B cell (primary cell): ENCODE results near the gene MCOLN3. TPM values are rescaled to one million over a fixed set of nuclear protein-coding genes. Genes with fewer than 3 reads are reported as not detected.

Experiments
- ATAC-seq: fragments of 200-7000 bp; cut with Tn5 transposase; one replicate; pipeline ENCODE4 v1.10.0; 2021; ENCODE audit warnings: low read depth, mild to moderate bottlenecking, moderate number of reproducible peaks, moderate library complexity
- CTCF ChIA-PET: fragments of 350-600 bp; sonication (Branson Sonifier 250); formaldehyde crosslinking; loops from one replicate; lab custom pipeline; 2021; ENCODE audit warnings: antibody characterized with exemption, inconsistent platforms; lab: Charles Lee
- POLR2A ChIA-PET: fragments of 350-600 bp; sonication (Branson Sonifier 250); formaldehyde crosslinking; loops from one replicate; lab custom pipeline; 2021; ENCODE audit warnings: antibody characterized with exemption; lab: Charles Lee
- DNase-seq: peaks from one replicate; pipeline ENCODE4 v3.0.0; 2013
- H2AFZ ChIP-seq: 2 replicates; pipeline ENCODE4 v1.6.1; 2012; ENCODE audit warnings: mild to moderate bottlenecking, low read depth, low read length; ENCODE audit not compliant: insufficient read depth, poor library complexity, severe bottlenecking
- H3K27ac ChIP-seq, 2 donors: 1 replicate in 1 of 2; 2 replicates in 1 of 2; pipeline ENCODE4 v1.5.1; 2012 to 2013; ENCODE audit warnings: low read length in 2 of 2, mild to moderate bottlenecking in 2 of 2, moderate library complexity in 1 of 2
- H3K27me3 ChIP-seq, 4 experiments: fragments of 200-600 bp in 1 of 4; sonication (generic) in 1 of 4; replicated peaks in 1 of 4; 1 replicate in 2 of 4; 2 replicates in 2 of 4; pipeline versions ENCODE4 v1.6.1 to v1.7.0; 2013 to 2016; ENCODE audit warnings: low read length in 3 of 4, mild to moderate bottlenecking in 2 of 4, mixed read lengths in 1 of 4, moderate library complexity in 1 of 4; ENCODE audit not compliant: insufficient read depth in 4 of 4, control insufficient read depth in 3 of 4; ENCODE audit errors: control extremely low read depth in 1 of 4
- H3K36me3 ChIP-seq, 2 experiments: replicated peaks in 1 of 2; 1 replicate in 1 of 2; 2 replicates in 1 of 2; pipeline versions ENCODE4 v1.6.1 to v1.7.1; 2013; ENCODE audit warnings: low read length in 1 of 2; ENCODE audit not compliant: insufficient read depth in 2 of 2, control insufficient read depth in 1 of 2; ENCODE audit errors: control extremely low read depth in 1 of 2, extremely low read depth in 1 of 2
- H3K4me1 ChIP-seq, 2 donors: fragments of 200-600 bp in 1 of 2; sonication (generic) in 1 of 2; 1 replicate in 1 of 2; 2 replicates in 1 of 2; pipeline versions ENCODE4 v1.5.1 to v1.6.1; 2013 to 2017; ENCODE audit warnings: low read length in 2 of 2; ENCODE audit not compliant: control insufficient read depth in 2 of 2, insufficient read depth in 2 of 2
- H3K4me2 ChIP-seq: replicated peaks from 2 replicates; pipeline ENCODE3; 2012; ENCODE audit warnings: mild to moderate bottlenecking, low read depth, low read length; ENCODE audit not compliant: poor library complexity, severe bottlenecking
- H3K4me3 ChIP-seq, 5 experiments: fragments of 200-600 bp in 1 of 5; sonication (generic) in 1 of 5; 1 replicate in 3 of 5; 2 replicates in 2 of 5; pipeline versions ENCODE4 v1.5.1 to v1.7.0; 2011 to 2016; ENCODE audit warnings: low read length in 4 of 5, mild to moderate bottlenecking in 4 of 5, low read depth in 2 of 5, control low read depth in 1 of 5, moderate library complexity in 1 of 5; ENCODE audit not compliant: insufficient read depth in 1 of 5; ENCODE audit errors: control extremely low read depth in 1 of 5, extremely low read depth in 1 of 5
- H3K79me2 ChIP-seq: fragments of 200-600 bp; sonication (generic); one replicate; pipeline ENCODE4 v1.6.0; 2016; ENCODE audit warnings: low read length; ENCODE audit not compliant: control insufficient read depth, insufficient read depth
- H3K9ac ChIP-seq: fragments of 200-600 bp; sonication (generic); 2 replicates; pipeline ENCODE4 v1.6.1; 2017; ENCODE audit warnings: mild to moderate bottlenecking, low read length, moderate library complexity
- H3K9me3 ChIP-seq, 3 donors: one replicate each; pipeline versions ENCODE4 v1.6.1 to v1.7.1; 2013; ENCODE audit warnings: low read length in 2 of 3; ENCODE audit not compliant: control insufficient read depth in 2 of 3, insufficient read depth in 1 of 3; ENCODE audit errors: control extremely low read depth in 1 of 3
- H4K20me1 ChIP-seq: 2 replicates; pipeline ENCODE4 v1.6.0; 2012; ENCODE audit warnings: mild to moderate bottlenecking, low read length; ENCODE audit not compliant: insufficient read depth, control insufficient read depth, poor library complexity, severe bottlenecking
- H3K27ac Mint-ChIP-seq: one replicate; pipeline ENCODE4 v1.8.0; 2021; ENCODE audit warnings: mixed read lengths
- H3K27me3 Mint-ChIP-seq: one replicate; pipeline ENCODE4 v1.8.0; 2021; ENCODE audit warnings: mixed read lengths
- H3K4me1 Mint-ChIP-seq: one replicate; pipeline ENCODE4 v1.8.0; 2021; ENCODE audit warnings: mixed read lengths
- H3K4me3 Mint-ChIP-seq: one replicate; pipeline ENCODE4 v1.8.0; 2021; ENCODE audit warnings: mixed read lengths
- H3K9me3 Mint-ChIP-seq: one replicate; pipeline ENCODE4 v1.8.0; 2022; ENCODE audit warnings: mixed read lengths; ENCODE audit not compliant: insufficient read depth
- CTCF ChIP-seq: fragments of 200-600 bp; IDR thresholded peaks from one replicate; pipeline ENCODE4 v1.8.0; 2022; ENCODE audit warnings: antibody characterized with exemption, mild to moderate bottlenecking
- EZH2 ChIP-seq: IDR thresholded peaks from 2 replicates; pipeline ENCODE4 v1.6.1; 2012; ENCODE audit warnings: borderline replicate concordance, low read depth, mild to moderate bottlenecking, moderate library complexity, low read length; ENCODE audit not compliant: insufficient read depth, poor library complexity, severe bottlenecking
- WGBS: methylation state at CpG from one replicate; pipeline ENCODE4 v1.1.5; 2013; ENCODE audit warnings: missing lambda C conversion rate; ENCODE audit not compliant: insufficient coverage; 5-methylcytosine and 5-hydroxymethylcytosine counted together
- intact Hi-C: fragments of 100-400 bp; cut with micrococcal nuclease; formaldehyde crosslinking; loops from one replicate; pipeline ENCODE4 v1.10.0; 2022
- polyA plus RNA-seq: library from polyadenylated mRNA; depleted of rRNA; stranded (reverse); fragments of >200 nt; gene quantifications from 2 replicates; pipeline ENCODE4 v1.2.3, GENCODE V29; 2012
- total RNA-seq, 2 donors: library from RNA; stranded (reverse); fragments of 120-200 nt in 1 of 2; gene quantifications; 1 replicate in 1 of 2; 2 replicates in 1 of 2; pipeline versions ENCODE4 v1.2.3 to v1.2.4, GENCODE V29; 2013 to 2022

Gene MCOLN3
- total and polyA plus RNA-seq, 2 donors (not counting 1 experiment from before 2014, with no cell fraction given), result 0.10 TPM; not detected in 1

- under 1% methylated on average over 87 of the region's 87 CpGs for WGBS
- peak within 1 kb of the TSS; percentile 82 for H3K27ac Mint-ChIP-seq
- Histone ChIP-seq H3K79me2 (peaks cover 2% of the 10 kb centered on the region), H3K4me3 (peak within 1 kb of the TSS; percentile 41 to 78 (median 63)), H3K27ac (peak within 1 kb of the TSS; percentile 50 to 59), H3K36me3 (no peaks in the 10 kb centered on the region), H4K20me1 (no peaks in the 10 kb centered on the region), H3K9me3 (peaks cover 0 to 1% (median 0%) of the 10 kb centered on the region in 3 donors), H3K9ac (peak within 1 kb of the TSS; percentile 75), H3K4me1 (peaks cover 47 to 50% of the 10 kb centered on the region in 2 donors), H3K27me3 (peaks cover 0 to 10% (median 2%) of the 10 kb centered on the region in 4 experiments), H3K4me2 (peak within 1 kb of the TSS; percentile 83), H2AFZ (peak within 1 kb of the TSS; percentile 69)
- intact Hi-C loops, result loop anchor here (1.0 to 10.0 kb wide), 7 partner anchors 50 to 1618 kb away; partner anchors contain the start of genes MCOLN3, RPF1, SSX2IP and SYDE2
- ChIA-PET CTCF (interaction anchor here (1.3 to 4.0 kb wide), 4 partner anchors 25 to 279 kb away, joined by 3 to 53 read pairs (median 6); no protein-coding TSS in a partner anchor), POLR2A (interaction anchor here (0.6 to 1.9 kb wide), 2 partner anchors 279 to 280 kb away, joined by 3 to 7 read pairs; partner anchors contain the start of gene BCL10)
- TF ChIP-seq CTCF (no peak), EZH2 (no peak)
- no peaks in the 10 kb centered on the region for H3K9me3 Mint-ChIP-seq
- ATAC-seq, result peak; percentile 71
- peak; percentile 72 for DNase-seq
- H3K4me1 Mint-ChIP-seq, result peaks cover 61% of the 10 kb centered on the region
- peak within 1 kb of the TSS; percentile 85 for H3K4me3 Mint-ChIP-seq
- no peaks in the 10 kb centered on the region for H3K27me3 Mint-ChIP-seq
These were observed 51.2 kb downstream of the MCOLN3 start, which contains the start of gene MCOLN2 for GRCh38 chr1:84996846-84997666. MCOLN2 (minus strand) TSS chr1:84997113; CDS start chr1:84996872, 241 bp downstream.
